ENCODE measurements around the gene SC5D. TPM values are rescaled to one million over a fixed set of nuclear protein-coding genes. Genes with fewer than 3 reads are reported as not detected.

SC5D gene, protein sequence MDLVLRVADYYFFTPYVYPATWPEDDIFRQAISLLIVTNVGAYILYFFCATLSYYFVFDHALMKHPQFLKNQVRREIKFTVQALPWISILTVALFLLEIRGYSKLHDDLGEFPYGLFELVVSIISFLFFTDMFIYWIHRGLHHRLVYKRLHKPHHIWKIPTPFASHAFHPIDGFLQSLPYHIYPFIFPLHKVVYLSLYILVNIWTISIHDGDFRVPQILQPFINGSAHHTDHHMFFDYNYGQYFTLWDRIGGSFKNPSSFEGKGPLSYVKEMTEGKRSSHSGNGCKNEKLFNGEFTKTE
- total RNA-seq = 34.6 and 49.4 TPM in 2 replicates

DNA sequence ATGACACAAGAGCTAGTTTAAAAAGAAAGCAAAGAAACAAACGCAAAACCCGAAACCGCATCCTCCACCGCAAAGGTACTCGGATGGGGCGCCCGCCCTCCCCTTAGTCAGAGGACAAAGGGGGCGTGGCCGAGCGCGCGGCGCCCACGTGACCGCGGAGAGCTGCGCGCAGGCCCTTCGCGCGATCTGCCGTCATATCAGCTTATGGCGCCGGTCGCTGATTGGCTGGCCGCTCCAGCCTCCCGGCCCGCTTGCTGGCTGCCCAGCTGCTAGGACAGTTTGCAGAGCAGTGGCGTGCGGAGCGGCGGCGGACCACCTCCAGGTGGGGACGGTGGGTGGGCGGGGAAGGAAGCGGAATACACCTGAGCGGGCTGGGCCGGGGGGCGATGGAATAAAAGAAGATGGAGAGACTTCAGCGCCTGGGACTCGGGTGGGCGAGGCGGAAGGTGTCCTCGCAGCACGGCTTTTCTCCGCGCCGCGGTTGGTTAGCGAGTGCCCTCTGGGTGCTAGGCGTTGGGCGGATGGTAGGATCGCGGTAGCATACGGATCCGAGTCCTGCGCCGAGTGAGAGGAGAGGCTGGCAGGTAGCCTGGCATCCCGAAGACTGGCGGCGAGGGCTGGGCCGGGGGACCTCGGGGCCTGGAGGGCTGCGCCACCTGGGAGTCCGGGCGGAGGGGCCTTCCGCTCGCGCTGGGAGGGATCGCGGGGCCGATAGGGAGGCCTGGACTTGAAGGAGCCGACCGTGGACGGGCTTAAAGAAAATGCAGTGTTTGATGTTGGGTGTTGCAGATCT is at the start of gene SC5D:
TSS of gene SC5D (plus strand) at position 277 of the 793 bp plus-strand sequence. CDS start 10,605 bp downstream, outside the sequence.

Other genes with a start within 250 kb of the SC5D start
- gene TECTA, start 191.5 kb upstream of the SC5D start, total RNA-seq = under 0.01 and 0.18 TPM in 2 replicates
- 0.29 and 1.4 TPM in 2 replicates for gene SORL1, start 159.5 kb downstream of the SC5D start, total RNA-seq

Data from myometrial cell (primary cell).